Nephron (organoid): Measurements from ENCODE around the gene SHISA9.

ENCODE experiments used
- H3K27ac Mint-ChIP-seq, 3 experiments: 2 replicates each; pipeline ENCODE4 v1.8.0; 2020; ENCODE audit warnings: mixed read lengths in 3 of 3, mild to moderate bottlenecking in 2 of 3, moderate library complexity in 1 of 3
- H3K27me3 Mint-ChIP-seq: 2 replicates; pipeline ENCODE4 v1.8.0; 2021; ENCODE audit warnings: low read depth, mild to moderate bottlenecking, moderate library complexity, mixed read lengths
- H3K36me3 Mint-ChIP-seq: 2 replicates; pipeline ENCODE4 v1.8.0; 2020; ENCODE audit warnings: low read depth, mixed read lengths
- H3K4me1 Mint-ChIP-seq: 2 replicates; pipeline ENCODE4 v1.8.0; 2020; ENCODE audit warnings: mixed read lengths
- H3K4me3 Mint-ChIP-seq, 3 experiments: 2 replicates each; pipeline ENCODE4 v1.8.0; 2020; ENCODE audit warnings: mild to moderate bottlenecking in 3 of 3, mixed read lengths in 3 of 3, moderate library complexity in 2 of 3
- H3K9me3 Mint-ChIP-seq: 2 replicates; pipeline ENCODE4 v1.8.0; 2020; ENCODE audit warnings: mixed read lengths
- TF ChIP-seq, protein P1 (sequence below), 3 experiments: fragments of 200-600 bp; sonication (generic); IDR thresholded peaks; one replicate each; pipeline ENCODE4 v1.5.0; 2021; ENCODE audit warnings: antibody characterized with exemption in 3 of 3; ENCODE audit not compliant: unreplicated experiment in 3 of 3

Gene SHISA9

GRCh38 chr16:12900599-12901203, 697 bp upstream of the SHISA9 start:
- Mint-ChIP-seq H3K4me3 (peak overlapping the region; percentile 42 to 71 (median 66)), H3K27ac (no peak overlapping the region), H3K36me3 (no peaks in the 10 kb centered on the region), H3K27me3 (peaks cover 90% of the 10 kb centered on the region), H3K4me1 (no peaks in the 10 kb centered on the region), H3K9me3 (no peaks in the 10 kb centered on the region)
- TF ChIP-seq, protein P1, sequence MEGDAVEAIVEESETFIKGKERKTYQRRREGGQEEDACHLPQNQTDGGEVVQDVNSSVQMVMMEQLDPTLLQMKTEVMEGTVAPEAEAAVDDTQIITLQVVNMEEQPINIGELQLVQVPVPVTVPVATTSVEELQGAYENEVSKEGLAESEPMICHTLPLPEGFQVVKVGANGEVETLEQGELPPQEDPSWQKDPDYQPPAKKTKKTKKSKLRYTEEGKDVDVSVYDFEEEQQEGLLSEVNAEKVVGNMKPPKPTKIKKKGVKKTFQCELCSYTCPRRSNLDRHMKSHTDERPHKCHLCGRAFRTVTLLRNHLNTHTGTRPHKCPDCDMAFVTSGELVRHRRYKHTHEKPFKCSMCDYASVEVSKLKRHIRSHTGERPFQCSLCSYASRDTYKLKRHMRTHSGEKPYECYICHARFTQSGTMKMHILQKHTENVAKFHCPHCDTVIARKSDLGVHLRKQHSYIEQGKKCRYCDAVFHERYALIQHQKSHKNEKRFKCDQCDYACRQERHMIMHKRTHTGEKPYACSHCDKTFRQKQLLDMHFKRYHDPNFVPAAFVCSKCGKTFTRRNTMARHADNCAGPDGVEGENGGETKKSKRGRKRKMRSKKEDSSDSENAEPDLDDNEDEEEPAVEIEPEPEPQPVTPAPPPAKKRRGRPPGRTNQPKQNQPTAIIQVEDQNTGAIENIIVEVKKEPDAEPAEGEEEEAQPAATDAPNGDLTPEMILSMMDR (IDR thresholded peaks at IDR 0.05; ENCODE audit: unreplicated experiment in 3 of 3), result no peak

DNA sequence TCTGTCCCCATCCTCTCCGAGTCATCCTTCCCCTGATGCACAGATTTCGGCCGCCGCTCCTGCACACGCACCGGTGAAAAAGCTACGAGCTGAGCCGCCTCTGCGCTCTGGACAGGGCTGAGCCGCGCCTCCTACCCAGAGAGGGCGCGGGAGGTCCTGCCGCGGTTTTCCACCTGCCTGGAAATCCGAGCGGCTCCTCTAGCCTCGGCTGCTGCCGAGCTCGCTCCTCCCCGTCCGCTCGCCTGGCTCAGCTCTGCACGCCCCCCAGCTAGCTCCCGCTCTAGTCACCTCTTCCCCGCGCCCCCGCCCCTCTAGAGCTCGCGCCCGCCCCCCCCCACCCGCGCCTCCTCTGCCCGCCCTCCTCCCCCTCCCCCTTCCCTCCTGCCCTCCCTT, 198 bp upstream of the SHISA9 start:
- Mint-ChIP-seq H3K27ac (no peak overlapping the region), H3K36me3 (no peaks in the 10 kb centered on the region)

DNA sequence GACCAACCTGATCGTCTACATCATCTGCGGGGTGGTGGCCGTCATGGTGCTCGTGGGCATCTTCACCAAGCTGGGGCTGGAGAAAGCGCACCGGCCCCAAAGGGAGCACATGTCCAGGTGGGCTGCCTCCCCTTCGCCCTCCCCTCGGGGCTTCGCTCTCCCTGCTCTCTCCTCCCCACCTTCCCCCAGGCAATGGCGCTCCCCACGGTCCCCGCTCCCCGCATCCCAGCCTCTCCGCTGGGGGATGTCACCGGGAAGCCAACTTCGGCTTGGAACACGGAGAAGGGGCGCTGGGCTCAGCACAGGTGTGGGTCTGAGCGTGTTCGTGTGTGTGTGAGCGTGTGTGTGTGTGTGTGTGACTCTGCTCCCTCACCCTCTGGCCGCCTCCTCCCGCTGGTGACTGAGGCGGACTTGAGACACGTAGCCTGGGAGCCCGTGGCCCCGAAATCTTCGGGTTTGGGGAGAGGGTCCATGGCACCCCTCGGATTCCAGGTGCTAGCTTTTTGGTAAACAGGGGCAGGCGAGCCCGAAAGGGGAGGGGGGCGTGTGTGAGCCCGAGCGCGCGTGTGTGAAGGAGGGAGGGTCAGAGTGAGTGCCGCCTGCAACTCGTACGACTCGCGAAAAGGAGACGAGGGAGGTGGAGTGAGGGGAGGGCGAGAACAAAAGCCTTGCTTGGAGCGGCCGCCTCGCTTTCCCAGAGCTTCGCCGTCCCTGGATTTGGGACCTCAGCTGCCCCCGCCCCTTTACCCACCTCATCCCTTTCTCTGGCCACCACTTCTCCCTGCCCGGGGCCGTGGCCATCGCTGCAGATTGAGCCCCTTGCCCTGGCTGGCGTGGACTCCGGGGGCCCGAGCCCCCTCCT, 1.3 kb downstream of the SHISA9 start:
- H3K36me3 Mint-ChIP-seq, result no peaks in the 10 kb centered on the region
- no peaks in the 10 kb centered on the region for H3K9me3 Mint-ChIP-seq
- H3K27me3 Mint-ChIP-seq, result peaks cover 92% of the 10 kb centered on the region
- H3K4me3 Mint-ChIP-seq, result peak overlapping the region; percentile 76 to 79 (median 77)
- H3K27ac Mint-ChIP-seq, result no peak overlapping the region
- H3K4me1 Mint-ChIP-seq, result no peaks in the 10 kb centered on the region
- TF ChIP-seq, protein P1 (IDR thresholded peaks at IDR 0.05; ENCODE audit: unreplicated experiment in 3 of 3), result no peak

More for the DNA sequence above, 198 bp upstream of the SHISA9 start:
- Mint-ChIP-seq H3K4me1 (no peaks in the 10 kb centered on the region), H3K27me3 (peaks cover 90% of the 10 kb centered on the region), H3K9me3 (no peaks in the 10 kb centered on the region), H3K4me3 (peak overlapping the region; percentile 50 to 71 (median 52))
- TF ChIP-seq, protein P1 (IDR thresholded peaks at IDR 0.05; ENCODE audit: unreplicated experiment in 3 of 3), result no peak

- TF ChIP-seq, protein P1 (IDR thresholded peaks at IDR 0.05; ENCODE audit: unreplicated experiment in 3 of 3), result no peak
- Mint-ChIP-seq H3K4me3 (peak overlapping the region; percentile 76 to 79 (median 77)), H3K4me1 (no peaks in the 10 kb centered on the region), H3K27ac (no peak overlapping the region), H3K9me3 (no peaks in the 10 kb centered on the region), H3K36me3 (no peaks in the 10 kb centered on the region), H3K27me3 (peaks cover 92% of the 10 kb centered on the region)
These were observed 2.3 kb downstream of the SHISA9 start for GRCh38 chr16:12903407-12904328.

GRCh38 chr16:12904329-12904671, 2.9 kb downstream of the SHISA9 start:
- TF ChIP-seq, protein P1 (IDR thresholded peaks at IDR 0.05; ENCODE audit: unreplicated experiment in 3 of 3), result no peak
- Mint-ChIP-seq H3K27me3 (peaks cover 92% of the 10 kb centered on the region), H3K9me3 (no peaks in the 10 kb centered on the region), H3K4me3 (peak overlapping the region in 2 of 3 experiments; percentile 17 to 79), H3K4me1 (no peaks in the 10 kb centered on the region), H3K27ac (no peak overlapping the region), H3K36me3 (no peaks in the 10 kb centered on the region)
